Neural cell (in vitro differentiated cells): ENCODE data around the gene VGF. TPM values are rescaled to one million over a fixed set of nuclear protein-coding genes. Genes with fewer than 3 reads are reported as not detected.

Source experiments
- H2AFZ ChIP-seq: fragments of 200-600, 300-800 bp; sonication (generic), shearing (Covaris generic); 2 replicates; pipeline ENCODE4 v1.6.0; 2014; ENCODE audit warnings: low read depth, mild to moderate bottlenecking, antibody characterized with exemption, low read length, moderate library complexity
- H3F3A ChIP-seq: fragments of 200-600 bp; shearing (Covaris generic); 2 replicates; pipeline ENCODE4 v1.6.1; 2016; ENCODE audit warnings: mild to moderate bottlenecking, moderate library complexity, mixed read lengths, antibody characterized with exemption, low read length; ENCODE audit not compliant: insufficient read depth, poor library complexity, severe bottlenecking
- H3K27ac ChIP-seq: fragments of 200-600, 300-800 bp; sonication (generic), shearing (Covaris generic); 2 replicates; pipeline ENCODE4 v1.5.1; 2014; ENCODE audit warnings: mild to moderate bottlenecking, low read length, moderate library complexity
- H3K27me3 ChIP-seq: fragments of 300-800, 200-600 bp; sonication (generic), shearing (Covaris generic); 2 replicates; pipeline ENCODE4 v1.6.0; 2014; ENCODE audit warnings: mild to moderate bottlenecking, low read depth, low read length, moderate library complexity; ENCODE audit not compliant: insufficient read depth
- H3K36me3 ChIP-seq: fragments of 300-800, 200-600 bp; sonication (generic), shearing (Covaris generic); 2 replicates; pipeline ENCODE4 v1.5.1; 2014; ENCODE audit warnings: mild to moderate bottlenecking, antibody characterized with exemption, low read length, moderate library complexity; ENCODE audit not compliant: insufficient read depth
- H3K4me2 ChIP-seq: fragments of 300-800, 200-600 bp; sonication (generic), shearing (Covaris generic); 2 replicates; pipeline ENCODE4 v1.6.0; 2014; ENCODE audit warnings: mild to moderate bottlenecking, low read length
- H3K4me3 ChIP-seq: fragments of 300-800, 200-600 bp; sonication (generic), shearing (Covaris generic); 2 replicates; pipeline ENCODE4 v1.5.1; 2014; ENCODE audit warnings: mild to moderate bottlenecking, low read length, moderate library complexity
- H3K79me2 ChIP-seq: fragments of 200-600 bp; shearing (Covaris generic); replicated peaks from 2 replicates; pipeline ENCODE4 v1.6.0; 2014; ENCODE audit warnings: mild to moderate bottlenecking, low read length, moderate library complexity; ENCODE audit not compliant: insufficient read depth
- H3K9ac ChIP-seq: fragments of 300-800, 200-600 bp; sonication (generic), shearing (Covaris generic); 2 replicates; pipeline ENCODE4 v1.6.1; 2016; ENCODE audit warnings: mild to moderate bottlenecking, low read length, mixed read lengths
- H3K9me2 ChIP-seq: fragments of 200-600 bp; shearing (Covaris generic); 2 replicates; pipeline ENCODE4 v1.6.1; 2016; ENCODE audit warnings: mild to moderate bottlenecking, low read length, mixed read lengths; ENCODE audit not compliant: insufficient read depth
- H3K9me3 ChIP-seq: fragments of 200-600, 300-800 bp; sonication (generic), shearing (Covaris generic); 2 replicates; pipeline ENCODE4 v1.6.1; 2016; ENCODE audit warnings: mild to moderate bottlenecking, mixed run types, low read length, moderate library complexity, mixed read lengths
- H4K20me1 ChIP-seq: fragments of 200-600 bp; shearing (Covaris generic); 2 replicates; pipeline ENCODE4 v1.6.1; 2016; ENCODE audit warnings: mild to moderate bottlenecking, mixed run types; ENCODE audit not compliant: insufficient read depth
- CTCF ChIP-seq: fragments of 450-650 bp; IDR thresholded peaks from 2 replicates; pipeline ENCODE4 v1.5.1; 2014; ENCODE audit warnings: antibody characterized with exemption, mild to moderate bottlenecking, moderate library complexity; ENCODE audit not compliant: poor library complexity, severe bottlenecking
- EP300 ChIP-seq: fragments of 450-650 bp; conservative IDR thresholded peaks from 2 replicates; pipeline ENCODE4 v1.6.1; 2014; ENCODE audit warnings: antibody characterized with exemption, mild to moderate bottlenecking, moderate library complexity; ENCODE audit not compliant: poor library complexity, severe bottlenecking
- EZH2 ChIP-seq: fragments of 200-600, 300-800 bp; shearing (Covaris generic), sonication (generic); IDR thresholded peaks from 2 replicates; pipeline ENCODE4 v1.6.1; 2014; ENCODE audit warnings: antibody characterized with exemption, low read length, borderline replicate concordance, mild to moderate bottlenecking; ENCODE audit not compliant: insufficient read depth, poor library complexity, severe bottlenecking
- MXI1 ChIP-seq: fragments of 450-650 bp; conservative IDR thresholded peaks from 2 replicates; pipeline ENCODE4 v1.6.1; 2014; ENCODE audit warnings: antibody characterized with exemption, mild to moderate bottlenecking; ENCODE audit not compliant: poor library complexity, severe bottlenecking
- POLR2AphosphoS5 ChIP-seq: IDR thresholded peaks from 2 replicates; pipeline ENCODE4 v1.6.1; 2012
- RAD21 ChIP-seq: fragments of 450-650 bp; conservative IDR thresholded peaks from 2 replicates; pipeline ENCODE4 v1.6.1; 2014; ENCODE audit warnings: antibody characterized with exemption, mild to moderate bottlenecking, moderate library complexity
- REST ChIP-seq: IDR thresholded peaks from 2 replicates; pipeline ENCODE4 v1.6.1; 2012; ENCODE audit warnings: borderline replicate concordance
- SMC3 ChIP-seq: fragments of 450-650 bp; conservative IDR thresholded peaks from 2 replicates; pipeline ENCODE4 v1.6.1; 2014; ENCODE audit warnings: antibody characterized with exemption, mild to moderate bottlenecking, moderate library complexity; ENCODE audit not compliant: poor library complexity
- TAF1 ChIP-seq: IDR thresholded peaks from 2 replicates; pipeline ENCODE4 v1.6.1; 2012; ENCODE audit warnings: low read depth
- polyA plus RNA-seq: library from polyadenylated mRNA; depleted of rRNA; stranded (reverse); fragments of >200 nt; gene quantifications from 2 replicates; pipeline ENCODE4 v1.2.3, GENCODE V29; 2014

Gene VGF
- polyA plus RNA-seq, 1 donor from 2014 or later, result 39.3 TPM

GRCh38 chr7:101120315-101120714, 45.1 kb downstream of the VGF start (continued):
- TF ChIP-seq POLR2AphosphoS5, result no peak

- no peak overlapping the region for H3K4me2 ChIP-seq
- H3K9ac ChIP-seq, result no peak overlapping the region
- H3K27me3 ChIP-seq, result no peaks in the 10 kb centered on the region
- H3K9me3 ChIP-seq, result no peaks in the 10 kb centered on the region
- H3K36me3 ChIP-seq, result no peaks in the 10 kb centered on the region
- no peaks in the 10 kb centered on the region for H3F3A ChIP-seq
- no peak overlapping the region for H3K27ac ChIP-seq
- no peaks in the 10 kb centered on the region for H3K79me2 ChIP-seq
- H3K4me3 ChIP-seq, result no peak overlapping the region
- no peaks in the 10 kb centered on the region for H3K9me2 ChIP-seq
- TF ChIP-seq EP300 (no peak), POLR2AphosphoS5 (no peak), RAD21 (no peak), MXI1 (no peak), EZH2 (no peak), REST (no peak), TAF1 (no peak)
- H4K20me1 ChIP-seq, result no peaks in the 10 kb centered on the region
- no peak overlapping the region for H2AFZ ChIP-seq
Measured at GRCh38 chr7:101119876-101120275, 45.5 kb downstream of the VGF start.

- Histone ChIP-seq H3K79me2 (no peaks in the 10 kb centered on the region), H3K9me2 (no peaks in the 10 kb centered on the region), H3K4me2 (no peak overlapping the region), H2AFZ (no peak overlapping the region), H3K9me3 (no peaks in the 10 kb centered on the region), H3K27ac (no peak overlapping the region), H3K9ac (no peak overlapping the region), H4K20me1 (no peaks in the 10 kb centered on the region), H3K4me3 (no peak overlapping the region), H3F3A (no peaks in the 10 kb centered on the region), H3K36me3 (no peaks in the 10 kb centered on the region), H3K27me3 (no peaks in the 10 kb centered on the region)
- TF ChIP-seq POLR2AphosphoS5 (no peak), EZH2 (no peak), REST (no peak), SMC3 (no peak), TAF1 (no peak), CTCF (no peak), RAD21 (no peak), EP300 (no peak), MXI1 (no peak)
Measured at GRCh38 chr7:101118856-101119255, 46.5 kb downstream of the VGF start.
